ENCODE data around the gene CNTN2. TPM values are rescaled to one million over a fixed set of nuclear protein-coding genes. Genes with fewer than 3 reads are reported as not detected.

Gene CNTN2
- total and polyA plus RNA-seq, 11 donors = 0.04 to 2.4 (median 0.19) TPM; not detected in 3

DNA sequence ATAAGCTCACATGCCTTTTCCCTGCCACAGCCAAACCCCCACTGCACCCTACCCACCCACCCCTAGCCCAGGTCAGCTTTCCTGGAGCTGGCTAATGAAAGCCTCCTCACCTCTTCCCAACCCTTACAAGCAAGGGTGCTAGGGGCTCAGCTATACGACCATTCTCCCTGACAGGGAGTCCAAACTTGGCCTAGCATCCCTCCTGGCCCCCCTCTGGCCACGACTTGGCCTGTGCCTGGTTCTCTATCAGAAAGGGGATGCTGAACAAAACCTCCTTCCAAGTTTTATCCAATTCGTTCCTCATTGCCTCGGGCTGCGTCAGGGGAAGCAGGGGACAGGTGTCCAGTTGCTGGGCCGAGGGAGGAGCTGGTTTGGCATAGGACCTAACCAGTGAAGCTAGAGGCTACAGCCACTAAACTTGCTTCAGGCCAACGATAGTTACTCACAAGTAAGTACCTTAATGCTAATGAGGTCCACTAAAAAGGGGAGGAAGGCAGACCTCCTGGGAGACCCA lies 32.7 kb downstream of the CNTN2 start:
- Histone ChIP-seq H3K4me3 (no peak overlapping the region), H3K27ac (no peak overlapping the region), H3K4me1 (peaks cover 0 to 16% (median 2%) of the 10 kb centered on the region in 12 donors), H3K9me3 (no peaks in the 10 kb centered on the region), H3K27me3 (no peaks in the 10 kb centered on the region), H3K36me3 (no peaks in the 10 kb centered on the region)
- TF ChIP-seq POLR2A (IDR thresholded peaks at IDR 0.05) = no peak
- TF ChIP-seq, protein P1, sequence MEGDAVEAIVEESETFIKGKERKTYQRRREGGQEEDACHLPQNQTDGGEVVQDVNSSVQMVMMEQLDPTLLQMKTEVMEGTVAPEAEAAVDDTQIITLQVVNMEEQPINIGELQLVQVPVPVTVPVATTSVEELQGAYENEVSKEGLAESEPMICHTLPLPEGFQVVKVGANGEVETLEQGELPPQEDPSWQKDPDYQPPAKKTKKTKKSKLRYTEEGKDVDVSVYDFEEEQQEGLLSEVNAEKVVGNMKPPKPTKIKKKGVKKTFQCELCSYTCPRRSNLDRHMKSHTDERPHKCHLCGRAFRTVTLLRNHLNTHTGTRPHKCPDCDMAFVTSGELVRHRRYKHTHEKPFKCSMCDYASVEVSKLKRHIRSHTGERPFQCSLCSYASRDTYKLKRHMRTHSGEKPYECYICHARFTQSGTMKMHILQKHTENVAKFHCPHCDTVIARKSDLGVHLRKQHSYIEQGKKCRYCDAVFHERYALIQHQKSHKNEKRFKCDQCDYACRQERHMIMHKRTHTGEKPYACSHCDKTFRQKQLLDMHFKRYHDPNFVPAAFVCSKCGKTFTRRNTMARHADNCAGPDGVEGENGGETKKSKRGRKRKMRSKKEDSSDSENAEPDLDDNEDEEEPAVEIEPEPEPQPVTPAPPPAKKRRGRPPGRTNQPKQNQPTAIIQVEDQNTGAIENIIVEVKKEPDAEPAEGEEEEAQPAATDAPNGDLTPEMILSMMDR (IDR thresholded peaks at IDR 0.05) = no peak
- ATAC-seq = no peak
- WGBS, 4 donors = 58 to 71% (median 65%) methylated on average over 7 of the region's 7 CpGs
- DNase-seq = no peak
- intact Hi-C loops (cut with DNase I) = no loop called here

DNA sequence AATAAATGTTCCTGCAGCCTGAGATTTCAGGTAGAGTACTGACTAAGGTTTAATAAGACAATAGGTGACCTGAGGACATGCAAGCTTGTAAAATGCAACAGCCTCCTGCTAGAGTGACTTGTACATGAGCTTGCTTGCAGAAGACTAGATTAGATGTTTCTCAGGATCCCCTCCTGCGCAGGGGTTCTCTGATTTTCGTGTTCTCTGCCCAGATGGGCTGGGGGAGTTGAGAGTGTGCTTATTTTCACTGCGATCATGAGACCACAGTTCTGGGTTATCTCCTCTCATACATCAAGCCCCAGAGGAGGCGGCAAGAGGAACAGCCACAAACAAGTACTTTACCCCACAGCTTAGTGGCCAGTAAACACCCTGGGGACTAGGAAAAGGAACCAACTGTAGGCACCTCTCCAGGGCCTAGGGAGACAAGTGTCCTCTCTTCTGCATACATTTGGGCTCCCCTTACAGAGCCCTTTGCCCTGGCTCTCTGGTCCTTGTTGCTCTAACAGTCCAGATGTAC lies 33.3 kb downstream of the CNTN2 start:
- intact Hi-C loops (cut with DNase I) = no loop called here
- H3K36me3 ChIP-seq = no peaks in the 10 kb centered on the region
- ATAC-seq (no peak), DNase-seq (no peak)
- no peak overlapping the region for H3K27ac ChIP-seq
- no peaks in the 10 kb centered on the region for H3K27me3 ChIP-seq
- peaks cover 0 to 16% (median 2%) of the 10 kb centered on the region in 12 donors for H3K4me1 ChIP-seq
- WGBS, 4 donors = 75 to 83% (median 76%) methylated on average over 4 of the region's 4 CpGs
- H3K9me3 ChIP-seq = no peaks in the 10 kb centered on the region
- no peak for TF ChIP-seq POLR2A (IDR thresholded peaks at IDR 0.05)
- TF ChIP-seq, protein P1 (IDR thresholded peaks at IDR 0.05) = no peak
- no peak overlapping the region for H3K4me3 ChIP-seq

DNA sequence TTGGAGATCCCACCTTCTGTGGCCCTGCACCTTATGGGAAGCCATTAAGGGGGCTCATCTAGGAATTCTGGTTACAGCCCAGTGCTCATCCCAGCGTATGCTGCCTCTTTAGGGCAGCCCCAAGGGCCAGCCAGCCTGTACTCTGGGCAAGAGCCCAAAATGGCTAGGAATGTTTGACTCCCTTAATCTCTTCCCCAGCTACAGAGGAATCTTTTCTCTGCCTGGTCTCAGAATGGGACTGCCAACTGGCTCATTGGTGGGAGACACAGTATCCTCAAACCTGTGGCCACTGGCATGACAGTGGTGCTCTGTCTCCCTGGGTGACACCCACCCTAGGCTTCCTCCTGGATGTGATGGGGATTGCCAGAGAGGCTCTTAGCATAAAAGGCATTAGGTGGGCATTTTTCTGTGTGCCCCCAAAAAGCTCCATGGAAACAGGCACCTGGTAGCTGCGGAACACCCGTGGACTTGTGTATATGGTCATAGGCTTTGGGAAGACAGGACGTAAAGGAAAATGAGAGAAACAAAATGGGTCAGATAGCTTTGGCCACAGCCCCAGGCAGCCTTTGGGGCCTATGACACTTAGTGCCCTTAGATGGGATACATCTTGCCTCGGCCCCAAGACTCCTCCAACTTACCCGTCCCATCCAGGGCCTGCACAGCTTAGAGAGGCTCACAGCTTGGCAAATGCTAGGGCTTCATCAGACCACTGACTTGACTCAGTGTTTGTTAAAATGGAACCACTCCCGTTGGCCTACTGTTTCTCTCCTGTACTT lies 34.3 kb downstream of the CNTN2 start:
- peak; percentile 80 to 93 (median 84) for ATAC-seq
- peak in 1 of 5 donors; percentile 17 for DNase-seq
- H3K4me3 ChIP-seq = no peak overlapping the region
- no peaks in the 10 kb centered on the region for H3K9me3 ChIP-seq
- intact Hi-C loops (cut with DNase I) = no loop called here
- H3K27ac ChIP-seq = no peak overlapping the region
- peaks cover 0 to 7% (median 0%) of the 10 kb centered on the region in 9 donors for H3K36me3 ChIP-seq
- 79 to 96% (median 91%) methylated on average over 6 to 7 of the region's 7 CpGs for WGBS, 4 donors
- TF ChIP-seq POLR2A (IDR thresholded peaks at IDR 0.05) = no peak
- TF ChIP-seq, protein P1 (IDR thresholded peaks at IDR 0.05) = no peak
- no peaks in the 10 kb centered on the region for H3K27me3 ChIP-seq
- H3K4me1 ChIP-seq = peaks cover 0 to 16% (median 2%) of the 10 kb centered on the region in 12 donors

DNA sequence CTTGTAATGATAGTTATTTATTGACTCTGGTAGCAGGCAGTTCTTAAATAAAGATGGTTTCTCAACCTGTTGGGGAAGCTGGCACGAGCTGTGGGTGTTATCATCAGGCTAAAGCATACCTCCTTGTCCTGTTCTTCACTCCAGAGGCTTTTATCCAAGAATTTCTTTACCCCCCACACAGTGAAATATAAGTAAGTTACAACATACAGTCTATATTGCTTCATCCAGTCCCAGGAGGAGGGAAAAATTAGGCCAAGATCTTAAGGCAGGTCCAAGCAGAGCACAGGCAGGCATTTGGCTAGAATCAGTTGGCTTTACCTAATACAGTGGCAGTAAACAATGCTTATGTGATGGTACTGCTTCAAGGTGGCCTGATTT lies 34.9 kb downstream of the CNTN2 start:
- no peaks in the 10 kb centered on the region for H3K9me3 ChIP-seq
- ATAC-seq (no peak), DNase-seq (no peak)
- H3K36me3 ChIP-seq = peaks cover 0 to 7% (median 0%) of the 10 kb centered on the region in 9 donors
- H3K4me3 ChIP-seq = no peak overlapping the region
- intact Hi-C loops (cut with DNase I) = no loop called here
- H3K27me3 ChIP-seq = no peaks in the 10 kb centered on the region
- no peak overlapping the region for H3K27ac ChIP-seq
- 96 to 100% (median 98%) methylated on average over 1 of the region's 1 CpG for WGBS, 4 donors
- TF ChIP-seq, protein P1 (IDR thresholded peaks at IDR 0.05) = no peak
- TF ChIP-seq POLR2A (IDR thresholded peaks at IDR 0.05) = no peak
- H3K4me1 ChIP-seq = peaks cover 0 to 16% (median 2%) of the 10 kb centered on the region in 12 donors
